H1 (cell line): ENCODE data around the gene NRXN3. TPM values are rescaled to one million over a fixed set of nuclear protein-coding genes. Genes with fewer than 3 reads are reported as not detected.

Experiments
- CTCF ChIA-PET: fragments of 300-600 bp; sonication (Branson Sonifier 250); formaldehyde crosslinking; loops from one replicate; lab custom pipeline; 2021; ENCODE audit not compliant: partially characterized antibody; lab: Charles Lee
- POLR2A ChIA-PET: fragments of 300-600 bp; sonication (Branson Sonifier 250); formaldehyde crosslinking; loops from one replicate; lab custom pipeline; 2021; ENCODE audit warnings: inconsistent platforms; ENCODE audit not compliant: partially characterized antibody; lab: Charles Lee
- DNase-seq, 2 experiments: peaks; one replicate each; pipeline versions ENCODE4 v3.0.0 to v3.0.0-alpha.2; 2010 to 2022; ENCODE audit warnings: low spot score in 2 of 2, low read depth in 1 of 2, mixed read lengths in 1 of 2
- FAIRE-seq: peaks from 2 replicates; lab custom pipeline; 2011; peaks lifted over from hg19 to GRCh38; lab: Jason Lieb, UNC
- H2AFZ ChIP-seq: 2 replicates; pipeline ENCODE4 v1.8.1; 2012; ENCODE audit warnings: low read length, inconsistent platforms
- H2AK5ac ChIP-seq: 2 replicates; pipeline ENCODE4 v1.6.1; 2013; ENCODE audit warnings: low read depth, low read length
- H2BK120ac ChIP-seq: replicated peaks from 2 replicates; pipeline ENCODE3; 2013; ENCODE audit warnings: low read depth, low read length, inconsistent platforms
- H2BK12ac ChIP-seq: 2 replicates; pipeline ENCODE4 v1.6.1; 2013; ENCODE audit warnings: low read depth, low read length
- H2BK15ac ChIP-seq: 2 replicates; pipeline ENCODE4 v1.6.1; 2013; ENCODE audit warnings: low read length
- H2BK20ac ChIP-seq: 2 replicates; pipeline ENCODE4 v1.6.1; 2013; ENCODE audit warnings: low read length
- H2BK5ac ChIP-seq: 2 replicates; pipeline ENCODE4 v1.6.1; 2013; ENCODE audit warnings: low read depth, low read length
- H3K14ac ChIP-seq: 2 replicates; pipeline ENCODE4 v1.6.1; 2013; ENCODE audit warnings: inconsistent platforms; ENCODE audit not compliant: insufficient read length
- H3K18ac ChIP-seq: 2 replicates; pipeline ENCODE4 v1.6.1; 2013; ENCODE audit warnings: low read length; ENCODE audit errors: extremely low read depth
- H3K23ac ChIP-seq: 2 replicates; pipeline ENCODE4 v1.6.1; 2013; ENCODE audit warnings: inconsistent platforms; ENCODE audit not compliant: insufficient read length
- H3K23me2 ChIP-seq: 2 replicates; pipeline ENCODE4 v1.6.1; 2013; ENCODE audit warnings: low read depth, low read length
- H3K27ac ChIP-seq: 2 replicates; pipeline ENCODE4 v1.6.1; 2011; ENCODE audit warnings: low read depth, low read length, inconsistent platforms
- H3K27me3 ChIP-seq, 4 experiments: replicated peaks in 1 of 4; 1 replicate in 1 of 4; 2 replicates in 3 of 4; pipeline versions ENCODE4 v1.6.1 to v1.8.1; 2011 to 2013; ENCODE audit warnings: low read length in 3 of 4, mild to moderate bottlenecking in 3 of 4, inconsistent platforms in 2 of 4, mixed read lengths in 2 of 4, moderate library complexity in 1 of 4; ENCODE audit not compliant: control insufficient read depth in 3 of 4, insufficient read depth in 3 of 4; ENCODE audit errors: extremely low read depth in 1 of 4
- H3K36me3 ChIP-seq, 4 experiments: 2 replicates each; pipeline versions ENCODE4 v1.6.1 to v1.8.1; 2011 to 2013; ENCODE audit warnings: mild to moderate bottlenecking in 4 of 4, low read length in 3 of 4, moderate library complexity in 2 of 4, control low read depth in 1 of 4, inconsistent platforms in 1 of 4; ENCODE audit not compliant: insufficient read depth in 4 of 4, control insufficient read depth in 2 of 4
- H3K4ac ChIP-seq: replicated peaks from 2 replicates; pipeline ENCODE3; 2013; ENCODE audit warnings: low read length, low read depth, mixed read lengths, inconsistent platforms; ENCODE audit not compliant: insufficient read length
- H3K4me1 ChIP-seq, 4 experiments: replicated peaks in 1 of 4; 1 replicate in 1 of 4; 2 replicates in 3 of 4; pipeline versions ENCODE4 v1.6.1 to v1.8.1; 2011 to 2013; ENCODE audit warnings: low read length in 3 of 4, inconsistent platforms in 2 of 4, mixed read lengths in 1 of 4; ENCODE audit not compliant: insufficient read depth in 4 of 4, control insufficient read depth in 3 of 4
- H3K4me2 ChIP-seq, 2 experiments: 2 replicates each; pipeline versions ENCODE4 v1.6.1 to v1.8.1; 2011 to 2013; ENCODE audit warnings: low read depth in 2 of 2, low read length in 2 of 2, control low read depth in 1 of 2, inconsistent platforms in 1 of 2, mild to moderate bottlenecking in 1 of 2; ENCODE audit not compliant: insufficient read depth in 1 of 2
- H3K4me3 ChIP-seq, 4 experiments: fragments of 200-600, 300-600 bp in 1 of 4; sonication (generic), shearing (Covaris generic), sonication (Bioruptor Twin) in 1 of 4; 2 replicates each; pipeline versions ENCODE4 v1.5.1 to v1.8.1; 2011 to 2016; ENCODE audit warnings: low read length in 4 of 4, low read depth in 3 of 4, control low read depth in 2 of 4, inconsistent platforms in 2 of 4, mild to moderate bottlenecking in 2 of 4, mixed read lengths in 1 of 4, moderate library complexity in 1 of 4; ENCODE audit not compliant: insufficient read depth in 2 of 4; ENCODE audit errors: extremely low read depth in 1 of 4
- H3K56ac ChIP-seq: replicated peaks from 2 replicates; pipeline ENCODE3; 2013; ENCODE audit warnings: low read depth, mild to moderate bottlenecking, mixed read lengths, low read length, inconsistent platforms; ENCODE audit not compliant: insufficient read length
- H3K79me1 ChIP-seq: 2 replicates; pipeline ENCODE4 v1.6.1; 2013; ENCODE audit warnings: low read depth, low read length, control low read depth
- H3K79me2 ChIP-seq, 2 experiments: 2 replicates each; pipeline versions ENCODE4 v1.6.1 to v1.8.1; 2012 to 2013; ENCODE audit warnings: low read length in 2 of 2, mild to moderate bottlenecking in 2 of 2, inconsistent platforms in 1 of 2; ENCODE audit not compliant: insufficient read depth in 2 of 2, control insufficient read depth in 1 of 2
- H3K9ac ChIP-seq, 4 experiments: replicated peaks in 1 of 4; 1 replicate in 1 of 4; 2 replicates in 3 of 4; pipeline versions ENCODE4 v1.6.1 to v1.8.1; 2011 to 2013; ENCODE audit warnings: low read depth in 3 of 4, low read length in 3 of 4, control low read depth in 2 of 4, mild to moderate bottlenecking in 2 of 4, moderate library complexity in 2 of 4, inconsistent platforms in 1 of 4; ENCODE audit errors: extremely low read depth in 1 of 4
- H3K9me3 ChIP-seq, 2 experiments: 2 replicates each; pipeline versions ENCODE4 v1.6.1 to v1.8.1; 2012 to 2013; ENCODE audit warnings: mild to moderate bottlenecking in 2 of 2, moderate library complexity in 2 of 2, control low read depth in 1 of 2, inconsistent platforms in 1 of 2, low read depth in 1 of 2, low read length in 1 of 2, mixed read lengths in 1 of 2; ENCODE audit not compliant: insufficient read depth in 2 of 2
- H4K20me1 ChIP-seq, 2 experiments: replicated peaks in 1 of 2; 2 replicates each; pipeline versions ENCODE3 to v1.8.1; 2011 to 2013; ENCODE audit warnings: inconsistent platforms in 2 of 2, low read length in 2 of 2, mild to moderate bottlenecking in 1 of 2; ENCODE audit not compliant: insufficient read depth in 2 of 2, control insufficient read depth in 1 of 2
- H4K5ac ChIP-seq: 2 replicates; pipeline ENCODE4 v1.6.1; 2013; ENCODE audit warnings: low read length, low read depth, mixed read lengths, inconsistent platforms; ENCODE audit not compliant: insufficient read length
- H4K8ac ChIP-seq: 2 replicates; pipeline ENCODE4 v1.8.0; 2013; ENCODE audit warnings: mild to moderate bottlenecking, moderate library complexity, low read length, inconsistent platforms; ENCODE audit not compliant: insufficient read depth; ENCODE audit errors: extremely low read depth
- H4K91ac ChIP-seq: replicated peaks from 2 replicates; pipeline ENCODE3; 2013; ENCODE audit warnings: low read length, mixed read lengths, inconsistent platforms; ENCODE audit not compliant: insufficient read length
- CEBPB ChIP-seq: IDR thresholded peaks from 2 replicates; pipeline ENCODE4 v1.6.1; 2012; ENCODE audit warnings: low read depth, low read length
- EP300 ChIP-seq, 2 experiments: IDR thresholded peaks; 1 replicate in 1 of 2; 2 replicates in 1 of 2; pipeline ENCODE4 v1.6.1; 2011 to 2012; ENCODE audit warnings: low read depth in 2 of 2, low read length in 2 of 2, mild to moderate bottlenecking in 2 of 2, borderline replicate concordance in 1 of 2, inconsistent platforms in 1 of 2, moderate library complexity in 1 of 2
- GTF2F1 ChIP-seq: IDR thresholded peaks from 2 replicates; pipeline ENCODE4 v1.6.1; 2012; ENCODE audit warnings: low read depth, low read length, improper control_type of control experiment, borderline replicate concordance
- JUND ChIP-seq: IDR thresholded peaks from 2 replicates; pipeline ENCODE4 v1.6.1; 2011; ENCODE audit warnings: mild to moderate bottlenecking, improper control_type of control experiment, low read length
- RXRA ChIP-seq: IDR thresholded peaks from 2 replicates; pipeline ENCODE4 v1.6.1; 2011; ENCODE audit warnings: low read depth, mild to moderate bottlenecking, low read length, moderate library complexity; ENCODE audit not compliant: insufficient read depth
- TBP ChIP-seq: IDR thresholded peaks from 2 replicates; pipeline ENCODE4 v1.6.1; 2011; ENCODE audit warnings: low read depth, low read length, improper control_type of control experiment
- WGBS, 2 experiments: shearing (Covaris generic) in 1 of 2; methylation state at CpG; one replicate each; pipeline versions ENCODE4 v1.1.6 to v1.1.7; 2013 to 2015; ENCODE audit warnings: low lambda C conversion rate in 2 of 2, mixed read lengths in 2 of 2, inconsistent platforms in 1 of 2, low coverage in 1 of 2, missing lambda C conversion rate in 1 of 2; ENCODE audit not compliant: insufficient replicate concordance in 2 of 2, insufficient coverage in 1 of 2, insufficient read length in 1 of 2; ENCODE audit errors: extremely low coverage in 1 of 2, missing lambda C conversion rate in 1 of 2; 5-methylcytosine and 5-hydroxymethylcytosine counted together
- polyA plus RNA-seq, 7 experiments: library from polyadenylated mRNA; depleted of rRNA in 3 of 7; stranded (reverse) in 5 of 7; unstranded in 2 of 7; fragments of >200 nt in 5 of 7; fragments of 200-250 nt in 2 of 7; gene quantifications; 1 replicate in 5 of 7; 2 replicates in 1 of 7; 4 replicates in 1 of 7; pipeline versions ENCODE4 v1.2.1 to v1.2.3, GENCODE V29; 2011 to 2013; ENCODE audit warnings: missing spikeins in 2 of 7, mixed read lengths in 2 of 7
- total RNA-seq: library from RNA; stranded (reverse); fragmentation: NEBNext Ultra II Directional; extraction: Animal tissue kit (Norgen Biotek cat#: 25700); gene quantifications from 2 replicates; pipeline ENCODE4 v1.2.1, GENCODE V29; 2021

Gene NRXN3
- total and polyA plus RNA-seq, 2 of the 8 experiments (the other 6 are each of a cell fraction or from before 2014, with no cell fraction given) = 2.6 to 4.1 TPM

DNA sequence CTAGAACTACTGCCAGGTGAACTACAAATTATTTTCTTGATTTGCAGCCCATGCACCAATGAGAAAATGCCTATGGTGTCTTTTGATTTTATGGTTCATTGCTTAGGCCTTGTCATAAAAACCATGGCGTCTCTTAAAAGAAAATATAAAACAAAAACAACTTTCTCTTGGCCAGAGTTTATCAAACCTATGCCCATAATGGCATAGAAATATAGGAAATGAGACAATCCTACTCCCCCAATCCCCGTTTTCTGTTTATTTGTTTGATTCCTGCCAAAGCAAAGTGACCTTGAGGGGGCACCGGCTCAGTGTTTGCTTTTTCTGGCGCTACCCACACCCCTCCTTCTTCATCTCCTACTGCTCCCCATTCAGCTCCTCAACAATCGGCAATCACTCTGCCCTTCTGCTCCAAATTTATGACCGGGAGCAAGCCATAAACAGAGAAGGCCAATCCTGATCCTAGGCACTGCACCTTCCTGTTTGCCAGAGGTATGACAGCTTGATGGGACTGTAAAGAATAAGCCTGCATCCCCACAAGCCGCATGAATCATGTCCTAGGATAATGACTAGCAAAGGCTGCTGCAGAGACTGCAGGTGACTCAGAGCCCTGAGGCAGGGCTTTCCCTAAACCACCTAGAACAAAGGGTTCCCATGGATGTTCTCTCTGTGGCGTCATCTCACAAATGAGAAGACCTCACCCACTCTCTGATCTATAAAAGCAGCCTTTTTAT lies 874.9 kb downstream of the NRXN3 start:
- POLR2A ChIA-PET = interaction anchor here (0.6 kb wide), 1 partner anchor 28 kb away, joined by 3 read pairs; no protein-coding TSS in a partner anchor
- no peak for FAIRE-seq
- Histone ChIP-seq H4K91ac (no peak overlapping the region), H4K8ac (no peak overlapping the region), H2BK5ac (no peak overlapping the region), H3K4me2 (no peak overlapping the region), H4K5ac (no peak overlapping the region), H3K79me2 (no peaks in the 10 kb centered on the region), H3K4me3 (no peak overlapping the region), H3K4ac (no peak overlapping the region), H3K23ac (no peak overlapping the region), H3K79me1 (no peaks in the 10 kb centered on the region), H2BK12ac (no peak overlapping the region), H3K27ac (no peak overlapping the region), H4K20me1 (no peaks in the 10 kb centered on the region), H3K23me2 (no peaks in the 10 kb centered on the region), H3K4me1 (peaks cover 0 to 3% (median 0%) of the 10 kb centered on the region in 4 experiments; a peak in 1 of 7 replicates), H3K9ac (no peak overlapping the region), H3K14ac (no peak overlapping the region), H2BK20ac (no peak overlapping the region), H2BK120ac (no peak overlapping the region), H3K56ac (no peak overlapping the region), H2AFZ (no peak overlapping the region), H2BK15ac (no peak overlapping the region), H3K27me3 (no peaks in the 10 kb centered on the region), H3K36me3 (no peaks in the 10 kb centered on the region), H3K9me3 (no peaks in the 10 kb centered on the region; a peak in 1 of 4 replicates), H2AK5ac (no peak overlapping the region), H3K18ac (no peak overlapping the region)
- 76% methylated on average over 8 of the region's 8 CpGs; no CpG with 5 or more reads in 1 of the 2 experiments for WGBS, 2 experiments
- CTCF ChIA-PET = interaction anchor here (1.3 kb wide), 1 partner anchor 779 kb away, joined by 3 read pairs; no protein-coding TSS in a partner anchor
- TF ChIP-seq CEBPB = no peak
- no peak for TF ChIP-seq JUND
- TF ChIP-seq TBP = no peak
- TF ChIP-seq EP300 (IDR thresholded peaks at IDR 0.05; ENCODE audit: borderline replicate concordance in 1 of 2, low read depth in 2 of 2, low read length in 2 of 2) = no peak
- no peak for TF ChIP-seq GTF2F1
- TF ChIP-seq RXRA = no peak
- DNase-seq = peak in 1 of 2 experiments; percentile 44
